ENCODE results near the gene FOXK1. TPM values are rescaled to one million over a fixed set of nuclear protein-coding genes. Genes with fewer than 3 reads are reported as not detected.

Gene FOXK1
- polyA plus RNA-seq, 3 donors, result 11.1 to 14.4 (median 11.9) TPM

DNA sequence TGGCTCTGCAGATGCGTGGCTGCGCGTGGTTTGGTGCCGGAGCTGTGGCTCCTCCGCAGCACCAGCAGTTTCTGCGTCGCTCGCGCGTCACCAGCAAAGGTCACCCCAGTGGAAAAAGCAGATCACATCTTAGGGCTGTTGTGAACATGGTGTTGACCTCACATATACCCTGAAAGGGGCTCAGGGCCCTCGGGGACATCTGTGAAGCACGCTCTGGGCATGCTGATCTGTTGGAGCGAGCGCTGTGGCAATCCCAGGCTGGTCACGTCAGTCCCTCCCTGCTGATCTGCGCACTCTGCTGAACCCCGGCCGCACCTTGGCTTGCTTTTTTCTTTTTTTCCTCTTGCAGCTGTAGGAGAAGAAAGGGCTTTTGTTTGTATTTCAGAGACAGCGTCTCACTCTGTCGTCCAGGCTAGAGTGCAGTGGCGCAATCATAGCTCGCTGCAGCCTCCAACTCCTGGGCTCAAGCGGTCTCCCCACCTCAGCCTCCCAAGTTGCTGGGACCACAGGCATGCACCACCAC is 60.0 kb downstream of the FOXK1 start:
- DNase-seq (ENCODE audit: low read depth in 3 of 3, low spot score in 2 of 3), result no peak

DNA sequence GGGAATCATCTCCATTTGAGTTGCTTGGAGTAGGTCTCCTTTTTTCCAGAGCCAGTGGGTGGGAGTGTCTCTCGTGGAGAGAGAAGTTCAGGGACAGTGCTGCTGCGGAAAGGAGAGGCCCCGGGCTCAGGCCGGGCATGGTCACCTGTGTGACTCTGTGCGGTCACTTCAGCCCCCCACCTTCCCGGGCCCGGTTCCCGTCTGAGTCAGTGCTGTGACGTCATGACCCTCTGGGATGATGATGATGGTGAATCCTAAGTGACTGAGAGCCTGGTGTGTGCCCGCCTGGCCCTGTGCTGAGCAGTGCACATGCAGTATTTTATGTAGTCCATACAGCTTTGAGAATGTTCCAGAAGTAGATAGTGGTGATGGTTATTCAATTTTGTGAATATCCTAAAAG is 60.8 kb downstream of the FOXK1 start:
- no peak for DNase-seq (ENCODE audit: low read depth in 3 of 3, low spot score in 2 of 3)

DNA sequence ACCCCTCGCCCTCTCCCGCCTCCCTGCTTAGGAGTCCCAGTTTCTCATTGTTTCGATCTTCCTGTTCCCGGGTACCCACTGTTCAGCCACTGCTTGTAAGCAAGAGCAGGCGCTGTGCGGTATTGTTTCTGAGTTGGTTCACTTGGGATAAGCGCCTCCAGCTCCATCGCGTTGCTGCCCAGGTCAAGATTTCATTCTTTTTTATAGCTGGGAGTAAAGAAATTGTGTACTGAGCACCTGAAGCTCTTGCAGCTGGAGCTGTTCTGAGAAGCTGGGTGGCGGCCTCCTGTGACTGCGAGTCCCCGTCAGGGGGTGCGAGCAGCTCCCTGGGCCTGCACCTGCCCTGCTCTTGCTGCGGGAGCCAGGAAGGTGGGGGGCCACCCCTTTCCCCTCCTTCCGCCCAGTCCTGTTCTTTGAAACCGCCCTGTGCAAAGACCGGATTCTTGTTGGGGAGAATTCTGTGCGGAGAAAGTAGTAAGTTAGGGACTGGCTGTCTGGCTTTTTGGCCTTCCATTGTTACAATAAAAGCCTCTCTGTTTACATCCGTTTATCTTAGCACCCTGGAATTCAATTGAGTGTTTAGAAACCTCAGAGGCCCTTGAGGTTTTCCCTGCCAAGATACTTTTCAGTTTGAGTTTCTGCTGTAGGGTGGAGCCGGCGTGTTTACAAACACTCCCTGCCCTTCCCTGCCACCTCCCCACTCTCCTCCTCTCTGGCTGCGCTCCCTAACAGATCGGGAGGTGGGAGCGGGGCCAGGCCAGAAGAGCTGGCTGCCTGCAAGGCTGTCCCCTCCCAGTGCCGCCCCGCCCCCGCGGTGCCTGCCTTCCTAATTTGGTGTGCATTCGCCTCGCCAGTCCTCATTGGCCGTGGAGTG is 62.5 kb downstream of the FOXK1 start:
- peak in 2 of 3 donors; percentile 78 to 88 for DNase-seq (ENCODE audit: low read depth in 3 of 3, low spot score in 2 of 3)

DNA sequence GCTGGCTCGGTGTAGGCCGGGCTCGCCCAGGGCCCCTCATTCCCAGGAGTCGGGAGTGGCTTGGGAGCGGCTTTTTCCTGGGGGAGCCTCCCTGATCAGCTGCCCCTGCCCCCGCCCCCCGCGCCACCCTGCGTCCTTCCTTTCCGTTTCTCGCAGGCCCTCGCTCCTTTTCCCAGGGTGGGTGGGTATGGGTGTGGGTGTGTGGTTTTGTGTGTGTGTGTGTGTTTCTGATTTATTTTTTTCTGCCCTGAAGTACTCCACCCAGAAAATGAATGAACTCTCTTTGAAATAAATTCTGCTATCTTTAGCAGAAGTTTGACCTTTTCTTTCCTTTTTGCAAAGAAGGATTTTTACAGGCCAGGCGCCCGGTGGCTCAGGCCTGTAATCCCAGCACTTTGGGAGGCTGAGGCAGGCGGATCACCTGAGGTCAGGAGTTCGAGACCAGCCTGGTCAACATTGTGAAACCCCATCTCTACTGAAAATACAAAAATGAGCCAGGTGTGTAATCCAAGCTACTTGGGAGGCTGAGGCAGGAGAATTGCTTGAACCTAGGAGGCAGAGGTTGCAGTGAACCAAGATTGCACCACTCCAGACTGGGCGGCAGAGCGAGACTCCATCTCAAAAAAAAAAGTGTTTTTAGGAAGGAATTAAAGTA is 63.3 kb downstream of the FOXK1 start:
- DNase-seq (ENCODE audit: low read depth in 3 of 3, low spot score in 2 of 3), result no peak

DNA sequence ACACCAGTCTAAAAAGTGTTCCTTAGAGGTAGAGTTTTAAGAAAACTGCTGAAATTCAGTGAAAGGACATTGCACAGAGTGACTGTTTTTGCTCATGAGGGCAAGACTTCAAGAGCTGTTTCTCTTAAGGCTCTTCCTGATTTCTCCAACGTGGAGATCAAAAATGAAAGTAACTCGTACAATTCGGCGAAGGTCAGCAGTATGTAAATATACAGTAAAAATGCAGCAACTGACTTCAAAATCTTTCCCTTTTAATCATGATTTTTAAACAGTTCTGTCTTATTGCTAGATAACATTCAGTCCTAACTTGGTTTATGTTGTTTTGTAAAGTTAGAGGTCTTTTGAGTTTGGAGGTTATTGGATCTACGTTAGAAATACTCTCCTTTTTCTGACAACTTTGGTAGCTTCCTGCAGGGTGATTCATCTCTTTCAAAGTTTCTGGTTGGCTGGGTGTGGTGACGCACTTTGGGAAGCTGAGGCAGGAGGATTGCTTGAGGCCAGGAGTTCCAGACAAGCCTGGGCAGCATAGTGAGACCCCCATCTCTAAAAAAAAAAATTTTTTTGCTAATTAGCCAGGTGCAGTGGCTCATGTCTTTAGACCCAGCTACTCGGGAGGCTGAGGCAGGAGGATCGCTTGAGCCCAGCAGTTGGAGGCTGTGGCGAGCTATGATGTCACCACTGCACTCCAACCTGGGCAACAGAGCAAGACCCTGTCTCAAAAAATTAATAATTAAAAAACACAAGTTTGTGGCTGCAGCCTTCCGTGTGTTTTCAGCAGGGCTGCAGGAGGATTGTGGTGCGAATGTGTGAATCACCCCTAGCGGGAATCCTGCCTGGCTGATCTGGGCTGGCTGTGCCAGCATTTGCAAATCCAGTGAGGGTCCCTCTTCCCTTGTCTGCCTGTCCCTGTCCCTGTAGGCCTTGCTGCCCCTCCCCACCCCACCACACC is 64.2 kb downstream of the FOXK1 start:
- DNase-seq (ENCODE audit: low read depth in 3 of 3, low spot score in 2 of 3), result no peak

DNA sequence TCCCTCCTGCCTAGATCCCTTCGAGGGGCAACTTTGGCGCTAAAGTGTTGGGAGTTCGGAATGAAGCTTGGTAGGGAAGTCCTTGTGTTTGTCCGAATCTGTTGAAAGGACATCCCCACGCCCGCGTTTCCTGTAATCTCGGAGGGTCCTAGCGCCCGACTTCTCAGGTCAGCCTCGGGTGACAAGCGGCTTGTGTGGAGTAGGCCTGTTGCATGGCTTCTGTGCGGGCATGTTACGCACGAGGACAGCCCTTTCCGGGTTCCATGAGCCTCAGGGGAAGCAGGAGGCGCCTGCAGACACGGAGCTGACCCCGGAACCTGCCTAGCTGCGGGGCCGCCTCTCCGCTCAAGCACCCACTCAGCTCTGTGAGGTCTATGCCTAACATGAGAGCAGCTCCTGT is 64.9 kb downstream of the FOXK1 start:
- DNase-seq (ENCODE audit: low read depth in 3 of 3, low spot score in 2 of 3), result no peak

DNA sequence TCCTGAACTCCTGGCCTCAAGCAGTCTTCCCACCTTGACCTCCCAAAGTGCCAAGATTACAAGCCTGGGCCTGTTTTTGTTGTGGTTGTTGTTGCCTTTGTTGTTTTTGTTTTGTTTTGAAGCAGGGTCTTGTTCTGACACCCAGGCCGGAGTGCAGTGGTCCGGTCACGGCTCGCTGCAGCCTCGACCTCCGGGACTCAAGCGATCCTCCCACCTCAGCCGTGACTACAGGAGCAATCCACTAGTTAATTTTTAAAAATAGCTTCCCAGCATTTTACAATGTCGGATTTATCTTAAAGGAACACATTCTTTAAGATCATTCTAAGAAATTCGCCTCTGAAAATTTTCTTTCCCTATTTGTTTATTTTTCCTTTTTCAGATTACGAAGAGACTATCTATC is 65.7 kb downstream of the FOXK1 start:
- DNase-seq (ENCODE audit: low read depth in 3 of 3, low spot score in 2 of 3), result no peak

- DNase-seq (ENCODE audit: low read depth in 3 of 3, low spot score in 2 of 3), result no peak
These were observed 66.2 kb downstream of the FOXK1 start for GRCh38 chr7:4748231-4748681.

GRCh38 chr7:4749363-4749762 is 67.3 kb downstream of the FOXK1 start:
- DNase-seq (ENCODE audit: low read depth in 3 of 3, low spot score in 2 of 3), result no peak

GRCh38 chr7:4749798-4750197 is 67.7 kb downstream of the FOXK1 start:
- no peak for DNase-seq (ENCODE audit: low read depth in 3 of 3, low spot score in 2 of 3)

- DNase-seq (ENCODE audit: low read depth in 3 of 3, low spot score in 2 of 3), result no peak
These were observed 69.4 kb downstream of the FOXK1 start for GRCh38 chr7:4751398-4751947.

DNA sequence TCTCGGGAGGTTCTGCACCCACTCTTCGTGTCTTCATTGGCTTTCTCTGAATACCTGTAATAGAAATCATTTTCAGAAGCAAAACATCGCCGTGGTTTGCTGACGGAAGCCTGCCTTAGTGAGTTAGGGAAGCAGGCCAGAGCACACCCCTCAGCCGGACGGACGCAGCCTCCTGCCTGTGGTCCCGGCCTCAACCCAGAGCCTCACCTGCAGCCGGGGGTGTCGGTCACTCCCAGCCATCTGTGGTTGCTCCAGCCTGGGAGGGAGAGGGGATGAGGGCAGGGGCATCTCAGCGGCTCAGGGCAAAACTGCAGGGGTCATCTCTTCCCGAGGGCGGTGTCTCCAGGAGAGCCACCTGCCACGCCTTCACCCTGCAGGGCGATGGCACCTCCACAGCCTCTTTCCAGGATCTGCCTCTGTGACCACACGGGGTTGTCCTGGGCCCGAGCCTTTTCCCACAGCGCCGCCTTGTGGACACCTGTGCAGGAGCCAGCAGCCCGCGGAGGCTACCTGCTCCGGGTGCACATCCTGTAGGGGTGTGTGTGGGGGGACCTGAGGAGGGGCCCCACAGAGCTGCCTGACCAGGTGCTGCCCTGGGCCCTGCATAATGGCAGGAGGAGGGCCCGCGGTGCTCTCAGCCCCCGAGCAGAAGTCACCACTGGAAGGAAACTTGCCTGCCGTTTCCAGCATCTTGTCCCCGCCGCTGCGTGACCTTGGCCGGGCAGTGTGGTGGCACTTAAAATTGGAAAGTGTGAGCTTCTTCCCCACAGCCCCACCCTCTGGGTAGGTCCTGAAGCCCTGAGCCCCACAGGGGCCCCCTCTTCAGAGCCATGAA is 71.7 kb downstream of the FOXK1 start:
- peak in 1 of 3 donors; percentile 53 for DNase-seq (ENCODE audit: low read depth in 3 of 3, low spot score in 2 of 3)

GRCh38 chr7:4754433-4755010 is 72.4 kb downstream of the FOXK1 start:
- no peak for DNase-seq (ENCODE audit: low read depth in 3 of 3, low spot score in 2 of 3)

- no peak for DNase-seq (ENCODE audit: low read depth in 3 of 3, low spot score in 2 of 3)
These were observed 73.0 kb downstream of the FOXK1 start for GRCh38 chr7:4755045-4755444.

GRCh38 chr7:4758111-4758510 is 76.0 kb downstream of the FOXK1 start:
- no peak for DNase-seq (ENCODE audit: low read depth in 3 of 3, low spot score in 2 of 3)

- DNase-seq (ENCODE audit: low read depth in 3 of 3, low spot score in 2 of 3), result no peak
These were observed 76.7 kb downstream of the FOXK1 start for GRCh38 chr7:4758791-4759190.

GRCh38 chr7:4759211-4759610 is 77.1 kb downstream of the FOXK1 start:
- no peak for DNase-seq (ENCODE audit: low read depth in 3 of 3, low spot score in 2 of 3)

GRCh38 chr7:4760952-4761351 is 78.9 kb downstream of the FOXK1 start:
- no peak for DNase-seq (ENCODE audit: low read depth in 3 of 3, low spot score in 2 of 3)
